HG03439 (cell line): ENCODE results near the gene HDAC5.
"Not testable (repeated sequence)": the region's sequence is repeated elsewhere in the genome, so short reads cannot be mapped to it uniquely, and the experiment has no call there.

ENCODE experiments used
- ATAC-seq: cut with Tn5 transposase; IDR thresholded peaks from one replicate; pipeline ENCODE4 v1.9.1; 2021; ENCODE audit warnings: mild to moderate bottlenecking, moderate library complexity; ENCODE audit not compliant: unreplicated experiment

The HDAC5 gene

GRCh38 chr17:44112284-44113280, 10.9 kb downstream of the HDAC5 start:
- ATAC-seq: no peak

- ATAC-seq: no peak
These were observed 11.7 kb downstream of the HDAC5 start for GRCh38 chr17:44111777-44112176.

DNA sequence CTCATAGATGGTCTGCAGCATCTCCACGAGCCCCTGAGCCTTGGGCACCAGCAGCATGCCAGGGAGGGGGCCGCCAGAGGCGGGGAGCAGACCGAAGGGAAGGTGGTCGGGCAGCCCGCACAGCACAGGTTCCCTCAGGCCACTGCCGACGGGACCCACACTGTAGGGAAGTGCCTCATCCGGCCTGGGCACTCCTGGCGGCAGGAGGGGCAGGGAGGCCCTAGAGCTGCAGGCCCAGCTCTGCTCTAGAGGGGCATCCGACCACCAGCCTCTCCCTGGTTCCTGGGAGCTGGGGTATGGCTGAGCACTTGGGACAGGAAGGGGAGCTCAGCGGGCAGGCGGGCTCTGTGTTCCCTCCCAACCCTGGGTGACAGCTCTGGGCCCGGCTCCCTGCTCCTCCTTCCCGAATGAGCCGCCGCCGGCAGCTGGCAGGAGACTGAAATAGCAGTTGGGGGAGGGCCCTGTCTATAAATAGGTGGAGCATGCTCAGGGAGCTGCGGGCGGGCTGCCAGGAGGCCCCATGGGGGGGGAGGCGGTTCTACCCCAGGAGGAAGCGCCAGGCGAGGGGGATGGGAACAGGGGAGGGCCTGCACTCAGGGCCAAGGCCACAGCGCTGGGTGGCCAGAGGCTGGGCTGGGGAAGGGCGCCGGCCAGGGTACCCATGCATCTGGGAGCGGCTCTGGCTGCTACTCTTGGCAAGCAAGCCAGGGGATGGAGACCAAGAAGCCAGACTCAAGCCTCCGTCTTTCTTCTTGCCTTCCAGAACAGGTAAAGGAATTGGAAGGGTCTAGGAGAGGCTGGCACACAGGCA, 12.4 kb downstream of the HDAC5 start:
- peak; percentile 41 for ATAC-seq

- ATAC-seq: no peak
These were observed 13.3 kb downstream of the HDAC5 start for GRCh38 chr17:44110011-44110686.

DNA sequence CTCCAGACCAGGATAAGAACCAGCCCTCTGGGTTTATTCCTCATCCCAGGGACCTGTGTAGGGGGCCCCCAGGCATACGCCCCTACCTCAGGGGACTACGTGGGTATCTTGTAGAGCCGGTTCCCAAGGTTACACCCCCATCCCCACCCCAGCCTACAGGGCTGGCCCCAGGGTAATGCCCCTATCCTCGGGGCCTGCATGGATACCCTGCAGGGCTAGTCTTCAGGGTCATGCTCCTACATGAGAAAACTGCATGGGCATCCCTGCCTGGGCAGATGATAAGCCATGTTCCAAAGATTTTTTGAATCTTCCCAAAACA, 14.2 kb downstream of the HDAC5 start:
- no peak for ATAC-seq

DNA sequence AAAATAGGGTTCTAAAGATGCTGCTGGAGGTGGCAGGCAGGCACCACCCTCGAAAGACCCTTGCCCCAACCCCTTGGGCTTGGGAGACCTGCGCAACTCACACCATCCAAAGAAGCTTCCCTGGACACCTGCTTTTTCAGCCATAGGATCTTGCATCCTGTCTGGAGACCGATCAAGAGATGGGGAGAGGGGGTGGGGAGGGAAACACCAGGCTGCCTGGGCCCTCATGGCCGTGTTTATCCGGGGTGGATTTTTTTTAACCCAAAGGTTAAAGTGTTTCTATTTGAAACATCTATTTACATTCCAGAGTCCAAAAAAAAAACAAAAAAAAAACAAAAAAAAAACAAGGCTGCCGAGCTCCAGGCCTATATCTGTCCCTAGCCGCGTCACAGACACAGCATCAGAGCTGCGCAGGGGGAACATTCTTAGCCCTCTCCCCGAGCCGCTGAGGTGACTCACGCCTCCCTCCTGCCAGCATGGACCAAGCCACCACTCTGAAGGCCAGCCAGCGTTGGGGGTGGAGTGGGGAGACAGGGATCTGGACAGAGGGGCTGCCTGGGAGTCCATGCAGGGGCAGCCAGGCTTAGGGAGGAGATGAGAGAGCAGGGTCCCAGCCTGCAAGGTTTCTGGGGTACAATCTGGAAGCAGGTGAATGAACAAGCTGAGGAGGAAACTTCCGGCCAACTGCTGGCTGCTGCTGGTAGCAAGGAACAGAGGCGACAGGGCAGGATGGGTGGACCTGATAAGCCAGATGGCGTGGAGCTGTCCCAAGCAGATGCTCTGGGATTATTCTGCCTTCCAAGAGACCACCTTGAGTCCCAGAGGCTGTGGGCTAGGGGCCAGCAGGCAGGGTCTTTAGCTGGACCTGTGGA, 14.8 kb downstream of the HDAC5 start:
- no peak for ATAC-seq

- no peak for ATAC-seq
These were observed 16.6 kb downstream of the HDAC5 start for GRCh38 chr17:44106801-44107200.

- ATAC-seq: no peak
These were observed 17.5 kb downstream of the HDAC5 start for GRCh38 chr17:44105941-44106340.

GRCh38 chr17:44105483-44105882, 18.0 kb downstream of the HDAC5 start:
- ATAC-seq: no peak

GRCh38 chr17:44102849-44103622, 20.4 kb downstream of the HDAC5 start:
- ATAC-seq: no peak

GRCh38 chr17:44101858-44102257, 21.6 kb downstream of the HDAC5 start:
- ATAC-seq: not testable (repeated sequence)

DNA sequence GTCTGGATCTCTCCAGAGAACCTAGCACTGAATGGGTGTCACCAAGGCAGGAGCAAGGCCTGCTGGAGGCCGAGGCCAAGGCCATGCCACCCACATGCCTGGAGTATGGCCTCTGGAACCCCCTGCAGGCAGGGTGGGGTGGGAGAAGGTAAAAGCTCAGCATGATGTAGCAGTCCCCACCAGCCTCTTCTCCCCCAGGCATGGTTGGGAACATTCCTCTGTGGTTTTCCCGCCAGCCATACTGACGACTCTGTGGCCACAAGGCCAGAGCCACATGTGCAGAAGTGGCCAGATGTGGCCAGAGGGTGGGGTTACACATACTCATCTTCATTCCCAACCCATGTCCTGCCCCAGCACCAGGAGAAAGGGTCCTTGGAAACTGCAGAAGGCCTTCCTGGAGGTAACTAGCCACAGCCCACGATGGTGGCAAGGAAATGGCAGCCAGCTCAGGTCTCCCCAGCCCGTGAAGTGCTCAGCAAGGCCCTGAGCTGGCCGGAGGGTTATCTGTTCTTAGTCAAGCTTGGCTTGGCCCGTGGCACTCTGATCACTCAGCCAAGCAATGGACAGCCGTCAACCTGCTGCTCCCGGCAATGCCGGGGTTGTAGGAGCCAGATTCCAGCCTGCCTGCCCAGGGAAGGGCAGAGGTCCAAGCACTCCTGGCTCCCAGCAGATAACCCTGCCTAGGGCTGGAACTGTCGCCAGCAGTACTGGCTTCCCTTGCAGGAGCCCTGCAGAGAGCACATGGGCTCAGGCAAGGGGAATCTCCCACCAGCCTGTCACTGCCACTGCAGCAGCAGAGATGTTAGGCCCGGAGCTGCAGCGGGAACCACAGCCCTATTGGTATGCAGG, 26.1 kb downstream of the HDAC5 start:
- ATAC-seq: no peak

DNA sequence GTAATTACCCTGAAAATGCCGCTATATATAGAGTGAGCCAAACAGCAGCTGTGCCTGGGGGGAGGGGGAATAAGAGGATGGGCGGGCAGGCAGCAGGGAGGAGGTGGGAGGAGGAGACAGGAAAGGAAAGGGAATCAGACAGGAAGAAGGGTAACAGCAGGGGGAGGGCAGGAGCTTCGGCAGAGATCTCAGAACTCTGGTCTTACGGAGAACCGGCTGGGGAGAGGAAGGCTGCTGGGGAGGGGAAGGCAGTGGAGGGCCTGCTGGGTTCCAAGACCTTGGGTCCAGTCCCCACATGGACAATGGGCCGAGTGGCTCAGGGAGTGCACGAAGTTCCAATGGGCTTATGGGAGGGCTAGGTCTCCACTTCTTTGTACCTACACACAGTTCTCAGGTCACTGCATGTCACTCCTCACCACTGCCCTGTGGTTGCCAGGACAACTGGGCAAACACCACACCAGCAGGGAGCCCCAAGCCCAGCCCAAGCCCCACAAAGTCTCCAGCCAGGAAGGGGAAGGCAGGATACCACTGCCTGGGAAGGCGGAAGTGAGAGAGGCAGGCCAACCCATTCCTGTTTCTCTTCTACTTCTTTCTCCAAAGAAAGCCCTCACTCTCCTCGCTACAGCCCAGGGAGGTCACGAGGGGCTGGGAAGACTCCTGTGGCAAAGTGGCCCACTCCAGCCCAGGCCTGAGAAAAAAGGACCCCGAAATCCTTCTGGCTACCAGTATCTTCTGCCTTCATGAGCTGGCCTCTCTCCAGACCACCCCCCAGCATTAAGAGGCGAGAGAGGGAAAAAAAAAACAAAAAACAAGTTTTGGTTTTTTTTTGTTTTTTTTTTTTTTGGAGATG, 27.6 kb downstream of the HDAC5 start:
- no peak for ATAC-seq

- no peak for ATAC-seq
These were observed 28.1 kb downstream of the HDAC5 start for GRCh38 chr17:44095388-44095646.

DNA sequence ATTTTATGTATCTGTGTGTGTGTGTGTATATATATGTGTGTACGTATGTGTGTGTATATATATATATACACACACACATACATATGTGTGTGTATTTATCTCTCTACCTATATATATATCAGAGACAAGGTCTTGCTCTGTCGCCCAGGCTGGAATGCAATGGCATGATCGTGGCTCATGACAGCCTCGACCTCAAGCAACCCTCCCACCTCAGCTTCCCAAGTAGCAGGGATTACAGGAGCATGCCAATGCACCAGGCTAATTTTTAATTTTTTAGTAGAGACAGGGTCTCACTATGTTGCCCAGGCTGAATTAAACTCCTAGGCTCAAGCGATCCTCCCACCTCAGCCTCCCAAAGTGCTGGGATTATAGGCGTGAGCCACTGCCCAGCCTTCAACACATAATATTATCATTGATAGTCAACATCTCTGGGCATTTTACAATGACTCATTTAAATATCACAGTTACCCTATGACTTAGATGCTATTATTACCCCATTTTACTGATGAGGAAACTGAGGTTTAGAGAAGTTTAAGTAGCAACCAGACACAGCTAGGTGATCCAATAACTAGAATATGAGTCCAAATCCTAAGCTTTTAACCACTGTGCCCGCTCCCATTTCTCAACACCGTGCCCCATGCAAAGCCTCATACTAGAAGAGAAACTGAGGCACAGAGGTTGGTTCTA, 28.6 kb downstream of the HDAC5 start:
- ATAC-seq: no peak

GRCh38 chr17:44093231-44093900, 30.1 kb downstream of the HDAC5 start:
- ATAC-seq: no peak

DNA sequence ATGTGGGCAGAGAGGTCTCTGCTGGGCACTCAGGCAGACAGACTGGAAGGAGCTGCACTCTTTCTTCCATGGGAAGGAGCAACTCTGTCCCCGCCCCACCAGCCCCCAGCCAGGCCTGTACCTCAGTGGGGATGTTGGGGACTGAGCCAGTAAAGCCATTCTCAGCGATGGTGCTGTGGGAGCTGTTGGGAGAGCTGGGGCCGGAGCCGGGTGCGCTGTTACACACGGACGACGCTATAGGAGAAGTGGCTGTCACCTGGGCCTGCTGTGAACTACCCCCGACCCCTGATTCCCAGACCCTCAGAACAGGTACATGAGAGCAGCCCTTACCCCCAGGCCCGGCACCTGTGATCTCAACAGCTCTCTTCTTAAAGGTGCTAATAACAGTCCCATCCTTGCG, 31.4 kb downstream of the HDAC5 start:
- ATAC-seq: no peak
